22Rv1 (cell line): ENCODE measurements around the gene REV1.

ENCODE experiments used
- H3K27ac ChIP-seq: fragments of 450-650 bp; 2 replicates; pipeline ENCODE4 v1.5.1; 2017
- ZFX ChIP-seq: fragments of 450-650 bp; IDR thresholded peaks from 2 replicates; pipeline ENCODE4 v1.6.1; 2017; ENCODE audit warnings: antibody characterized with exemption, borderline replicate concordance
- TF ChIP-seq, protein P1 (sequence below): fragments of 450-650 bp; IDR thresholded peaks from 2 replicates; pipeline ENCODE4 v1.5.1; 2017; ENCODE audit warnings: mild to moderate bottlenecking

The REV1 gene

DNA sequence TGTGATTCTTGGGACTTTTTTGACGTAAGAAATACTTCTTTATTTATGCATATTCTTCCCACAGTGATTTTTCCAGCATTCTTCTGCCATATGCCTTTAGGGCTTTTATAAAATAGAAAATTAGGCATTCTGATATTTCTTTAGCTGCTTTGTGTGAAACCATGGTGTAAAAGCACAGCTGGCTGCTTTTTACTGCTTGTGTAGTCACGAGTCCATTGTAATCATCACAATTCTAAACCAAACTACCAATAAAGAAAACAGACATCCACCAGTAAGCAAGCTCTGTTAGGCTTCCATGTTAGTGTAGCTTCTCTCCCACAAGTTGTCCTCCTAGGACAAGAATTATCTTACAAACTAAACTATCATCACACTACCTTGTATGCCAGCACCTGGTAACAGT is 90.0 kb downstream of the REV1 start:
- TF ChIP-seq ZFX, result no peak
- TF ChIP-seq, protein P1, sequence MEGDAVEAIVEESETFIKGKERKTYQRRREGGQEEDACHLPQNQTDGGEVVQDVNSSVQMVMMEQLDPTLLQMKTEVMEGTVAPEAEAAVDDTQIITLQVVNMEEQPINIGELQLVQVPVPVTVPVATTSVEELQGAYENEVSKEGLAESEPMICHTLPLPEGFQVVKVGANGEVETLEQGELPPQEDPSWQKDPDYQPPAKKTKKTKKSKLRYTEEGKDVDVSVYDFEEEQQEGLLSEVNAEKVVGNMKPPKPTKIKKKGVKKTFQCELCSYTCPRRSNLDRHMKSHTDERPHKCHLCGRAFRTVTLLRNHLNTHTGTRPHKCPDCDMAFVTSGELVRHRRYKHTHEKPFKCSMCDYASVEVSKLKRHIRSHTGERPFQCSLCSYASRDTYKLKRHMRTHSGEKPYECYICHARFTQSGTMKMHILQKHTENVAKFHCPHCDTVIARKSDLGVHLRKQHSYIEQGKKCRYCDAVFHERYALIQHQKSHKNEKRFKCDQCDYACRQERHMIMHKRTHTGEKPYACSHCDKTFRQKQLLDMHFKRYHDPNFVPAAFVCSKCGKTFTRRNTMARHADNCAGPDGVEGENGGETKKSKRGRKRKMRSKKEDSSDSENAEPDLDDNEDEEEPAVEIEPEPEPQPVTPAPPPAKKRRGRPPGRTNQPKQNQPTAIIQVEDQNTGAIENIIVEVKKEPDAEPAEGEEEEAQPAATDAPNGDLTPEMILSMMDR, result no peak
- peak overlapping the region; percentile 49 for H3K27ac ChIP-seq

DNA sequence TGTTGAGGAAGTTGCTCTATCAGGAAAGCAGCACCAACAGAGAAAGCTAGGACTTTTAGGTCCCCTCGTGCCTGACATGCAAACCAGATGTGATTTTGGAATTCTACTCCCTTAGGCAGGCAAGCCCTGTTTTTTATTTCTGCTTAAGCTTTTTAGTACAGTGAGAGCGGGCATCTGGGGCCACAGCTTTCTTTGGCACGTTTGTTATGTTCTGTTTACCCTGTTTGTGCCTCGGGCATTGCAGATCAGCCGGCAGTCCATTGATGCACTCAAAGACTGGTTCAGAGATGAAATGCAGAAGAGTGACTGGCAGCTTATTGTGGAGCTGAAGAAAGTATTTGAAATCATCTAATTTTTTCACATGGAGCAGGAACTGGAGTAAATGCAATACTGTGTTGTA is 90.8 kb downstream of the REV1 start:
- H3K27ac ChIP-seq, result peak overlapping the region; percentile 49
- no peak for TF ChIP-seq ZFX
- TF ChIP-seq, protein P1, result no peak

DNA sequence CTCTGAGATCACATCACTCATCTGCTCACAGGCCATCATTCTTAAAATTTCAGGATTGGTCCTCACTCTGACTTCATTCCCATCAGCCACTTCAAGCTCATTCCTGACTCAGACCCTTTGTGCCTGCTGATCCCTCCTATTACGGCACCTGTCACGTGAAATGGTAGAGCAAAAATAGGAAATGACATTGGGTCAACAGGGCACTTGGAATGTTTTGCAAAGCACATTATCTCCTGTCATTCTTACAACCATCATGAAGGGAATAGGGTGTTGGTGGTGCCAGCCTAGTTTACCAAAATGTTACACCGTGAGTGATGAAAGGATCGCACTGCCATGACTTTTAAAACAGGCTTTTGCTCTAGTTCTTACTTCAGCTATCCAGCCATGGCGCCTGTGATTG is 91.5 kb downstream of the REV1 start:
- H3K27ac ChIP-seq, result peak overlapping the region; percentile 49
- TF ChIP-seq ZFX, result no peak
- TF ChIP-seq, protein P1, result no peak

DNA sequence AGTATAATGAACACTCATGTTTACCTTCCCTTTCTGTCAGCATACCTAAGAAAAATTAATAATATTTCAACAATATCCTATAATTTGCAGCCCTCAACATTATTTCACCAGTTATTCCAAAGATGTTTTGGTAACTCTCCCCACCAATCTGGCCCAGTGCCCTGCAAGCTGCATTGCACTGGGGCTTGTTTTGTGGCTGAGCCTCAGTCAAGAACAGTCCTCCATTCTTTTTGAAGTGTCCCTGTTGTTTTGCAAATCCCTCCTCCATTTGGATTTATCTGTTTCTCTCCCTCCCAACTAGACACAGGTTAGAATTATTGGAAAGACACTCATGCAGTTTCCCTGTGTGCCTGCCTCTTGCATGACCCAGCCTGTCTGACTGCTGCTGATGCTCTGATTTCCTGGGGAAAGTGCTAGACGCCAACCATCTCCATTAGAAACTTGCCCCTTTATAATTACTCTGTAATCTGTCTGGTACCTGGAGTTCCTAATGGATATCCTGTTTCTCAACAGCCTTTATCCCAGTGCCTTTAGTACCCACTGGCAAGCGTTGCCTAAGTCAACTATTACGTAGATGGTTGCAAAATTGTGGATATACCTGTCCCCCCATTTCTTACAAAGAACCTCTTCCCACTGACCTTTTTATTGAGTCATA is 92.4 kb downstream of the REV1 start:
- no peak for TF ChIP-seq ZFX
- TF ChIP-seq, protein P1, result no peak
- H3K27ac ChIP-seq, result peak overlapping the region; percentile 49; the same call in 1 of the 2 replicates

DNA sequence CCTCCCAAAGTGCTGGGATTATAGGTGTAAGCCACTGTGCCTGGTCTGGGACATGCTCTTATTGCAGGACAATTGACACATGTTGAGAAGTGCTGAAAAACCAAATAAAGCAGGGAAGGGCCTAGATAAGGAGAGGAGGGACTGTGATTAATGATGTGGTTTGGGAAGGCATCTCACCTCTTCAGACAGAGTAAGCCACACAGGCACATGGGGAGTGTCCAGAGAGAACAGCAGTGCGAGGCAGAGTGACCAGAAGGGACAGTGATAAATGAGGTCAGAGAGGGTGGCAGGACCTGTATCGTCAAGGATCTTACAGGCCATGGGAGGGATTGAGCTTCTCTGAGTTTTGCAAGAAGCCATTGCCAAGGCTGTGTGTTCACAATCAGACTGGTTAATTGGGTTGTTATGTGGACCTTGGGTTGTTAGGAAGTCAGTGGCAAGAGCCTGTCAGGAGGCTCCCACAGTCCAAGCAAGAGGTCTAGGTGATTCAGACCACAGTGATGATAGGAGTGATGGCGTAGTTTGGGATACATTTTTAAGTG is 94.2 kb downstream of the REV1 start:
- TF ChIP-seq ZFX, result no peak
- TF ChIP-seq, protein P1, result no peak
- no peak overlapping the region for H3K27ac ChIP-seq

DNA sequence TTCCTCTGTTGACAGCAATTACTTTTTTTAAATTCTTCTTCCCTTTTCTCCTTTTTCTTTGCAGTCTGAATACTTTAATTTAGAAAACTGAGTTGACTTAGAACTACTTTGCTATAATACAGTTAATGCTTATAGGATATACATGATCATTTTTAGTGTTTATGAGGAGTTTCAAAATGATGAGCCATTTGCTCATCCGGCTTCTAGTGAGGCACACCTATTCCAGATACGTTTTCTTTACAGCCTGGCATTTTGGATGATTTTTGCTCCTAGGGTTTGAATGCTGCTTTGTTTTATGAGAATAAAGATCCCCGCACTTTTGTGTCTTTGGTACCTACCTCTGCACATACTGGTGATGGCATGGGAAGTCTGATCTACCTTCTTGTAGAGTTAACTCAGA is 99.9 kb downstream of the REV1 start:
- H3K27ac ChIP-seq, result no peak overlapping the region
- no peak for TF ChIP-seq ZFX
- TF ChIP-seq, protein P1, result no peak

DNA sequence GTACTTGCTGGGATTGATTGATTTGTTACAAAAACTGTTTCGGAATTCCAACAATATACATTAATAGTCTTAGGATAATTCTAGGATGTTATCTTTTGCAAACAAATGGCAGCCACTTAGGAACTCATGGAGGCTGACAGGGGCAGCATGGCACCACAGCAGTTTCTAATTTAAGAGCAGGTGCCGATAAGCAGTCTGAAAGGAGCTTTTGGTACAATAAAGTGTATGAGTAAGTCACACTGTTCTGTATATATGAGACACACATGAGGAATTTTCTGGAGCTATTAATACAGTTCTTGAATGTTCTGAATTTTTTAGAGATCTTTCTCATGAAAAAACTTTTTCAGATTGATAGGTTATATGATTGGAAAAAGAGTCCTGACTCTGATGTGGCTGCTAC is 100.4 kb downstream of the REV1 start:
- no peak overlapping the region for H3K27ac ChIP-seq

More for the DNA sequence above, 100.4 kb downstream of the REV1 start:
- TF ChIP-seq ZFX, result no peak
- TF ChIP-seq, protein P1, result no peak
